HCT116 (cell line): Measurements from ENCODE around the gene SEZ6L2.

ENCODE experiments used
- EZH2 ChIP-seq: fragments of 200-600 bp; sonication (generic); IDR thresholded peaks from 2 replicates; pipeline ENCODE4 v1.6.1; 2017; ENCODE audit warnings: antibody characterized with exemption, mixed run types
- EZH2phosphoT487 ChIP-seq: fragments of 200-600 bp; IDR thresholded peaks from 2 replicates; pipeline ENCODE4 v1.6.1; 2018; ENCODE audit warnings: antibody characterized with exemption, borderline replicate concordance
- POLR2A ChIP-seq: IDR thresholded peaks from 2 replicates; pipeline ENCODE4 v1.7.0; 2011; ENCODE audit warnings: borderline replicate concordance; ENCODE audit not compliant: insufficient read depth, insufficient read length; ENCODE audit errors: extremely low read depth
- RAD21 ChIP-seq: IDR thresholded peaks from 2 replicates; pipeline ENCODE4 v1.6.1; 2012; ENCODE audit warnings: low read depth, mild to moderate bottlenecking
- ZBTB33 ChIP-seq: IDR thresholded peaks from 2 replicates; pipeline ENCODE4 v1.6.1; 2011; ENCODE audit warnings: mild to moderate bottlenecking, low read length, moderate library complexity; ENCODE audit not compliant: insufficient replicate concordance; ENCODE audit errors: extremely low read depth
- TF ChIP-seq, protein P1 (sequence below), 3 experiments: fragments of 200-600 bp in 1 of 3; sonication (generic) in 1 of 3; IDR thresholded peaks in 2 of 3; conservative IDR thresholded peaks in 1 of 3; 2 replicates each; pipeline ENCODE4 v1.5.1; 2012 to 2017; ENCODE audit warnings: low read depth in 2 of 3, low read length in 2 of 3, antibody characterized with exemption in 1 of 3, borderline replicate concordance in 1 of 3, control low read depth in 1 of 3, mild to moderate bottlenecking in 1 of 3, mixed read lengths in 1 of 3, mixed run types in 1 of 3, moderate library complexity in 1 of 3; ENCODE audit not compliant: insufficient read depth in 1 of 3
- TF ChIP-seq, protein P2 (sequence below): IDR thresholded peaks from 2 replicates; pipeline ENCODE4 v1.6.1; 2012

DNA sequence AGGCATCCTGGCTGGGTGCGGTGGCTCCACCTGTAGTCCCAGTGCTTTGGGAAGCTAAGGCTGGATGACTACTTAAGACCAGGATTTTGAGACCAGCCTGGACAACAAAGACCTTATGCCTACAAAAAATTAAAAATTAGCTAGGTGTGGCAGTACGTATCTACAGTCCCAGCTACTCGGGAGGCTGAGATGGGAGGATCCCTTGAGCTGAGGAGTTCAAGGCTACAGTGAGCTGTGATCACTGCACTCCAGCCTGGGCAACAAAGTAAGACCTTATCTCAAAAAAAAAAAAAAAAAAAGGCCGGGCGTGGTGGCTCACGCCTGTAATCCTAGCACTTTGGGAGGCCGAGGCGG lies 73.0 kb downstream of the SEZ6L2 start:
- TF ChIP-seq EZH2 (no peak), EZH2phosphoT487 (no peak), POLR2A (no peak), RAD21 (no peak), ZBTB33 (no peak)
- TF ChIP-seq, protein P1, sequence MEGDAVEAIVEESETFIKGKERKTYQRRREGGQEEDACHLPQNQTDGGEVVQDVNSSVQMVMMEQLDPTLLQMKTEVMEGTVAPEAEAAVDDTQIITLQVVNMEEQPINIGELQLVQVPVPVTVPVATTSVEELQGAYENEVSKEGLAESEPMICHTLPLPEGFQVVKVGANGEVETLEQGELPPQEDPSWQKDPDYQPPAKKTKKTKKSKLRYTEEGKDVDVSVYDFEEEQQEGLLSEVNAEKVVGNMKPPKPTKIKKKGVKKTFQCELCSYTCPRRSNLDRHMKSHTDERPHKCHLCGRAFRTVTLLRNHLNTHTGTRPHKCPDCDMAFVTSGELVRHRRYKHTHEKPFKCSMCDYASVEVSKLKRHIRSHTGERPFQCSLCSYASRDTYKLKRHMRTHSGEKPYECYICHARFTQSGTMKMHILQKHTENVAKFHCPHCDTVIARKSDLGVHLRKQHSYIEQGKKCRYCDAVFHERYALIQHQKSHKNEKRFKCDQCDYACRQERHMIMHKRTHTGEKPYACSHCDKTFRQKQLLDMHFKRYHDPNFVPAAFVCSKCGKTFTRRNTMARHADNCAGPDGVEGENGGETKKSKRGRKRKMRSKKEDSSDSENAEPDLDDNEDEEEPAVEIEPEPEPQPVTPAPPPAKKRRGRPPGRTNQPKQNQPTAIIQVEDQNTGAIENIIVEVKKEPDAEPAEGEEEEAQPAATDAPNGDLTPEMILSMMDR (IDR thresholded peaks at IDR 0.05 in 2 of 3, conservative IDR thresholded peaks at IDR 0.05 in 1 of 3; ENCODE audit: borderline replicate concordance in 1 of 3, insufficient read depth in 1 of 3, low read depth in 2 of 3, low read length in 2 of 3), result no peak
- TF ChIP-seq, protein P2, sequence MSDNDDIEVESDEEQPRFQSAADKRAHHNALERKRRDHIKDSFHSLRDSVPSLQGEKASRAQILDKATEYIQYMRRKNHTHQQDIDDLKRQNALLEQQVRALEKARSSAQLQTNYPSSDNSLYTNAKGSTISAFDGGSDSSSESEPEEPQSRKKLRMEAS, result no peak
